ENCODE measurements around the gene CLTA. TPM values are rescaled to one million over a fixed set of nuclear protein-coding genes. Genes with fewer than 3 reads are reported as not detected.

CLTA gene
- total RNA-seq, 5 donors from 2014 or later (not counting 1 experiment from before 2014, with no cell fraction given) = 40.2 to 79.0 (median 70.0) TPM

GRCh38 chr9:36161187-36161586 is 29.5 kb upstream of the CLTA start:
- Histone ChIP-seq H3K36me3 (ENCODE audit: control insufficient read depth in 2 of 2, extremely low read depth in 1 of 2, insufficient read depth in 1 of 2, low read length in 1 of 2) (peaks cover 0 to 17% of the 10 kb centered on the region in 2 donors), H3K27ac (ENCODE audit: low read length) (no peak overlapping the region), H3K9me3 (no peaks in the 10 kb centered on the region), H3K4me1 (ENCODE audit: control insufficient read depth in 1 of 2, extremely low read depth in 1 of 2, insufficient read depth in 2 of 2, low read length in 2 of 2) (peaks cover 0 to 9% of the 10 kb centered on the region in 2 experiments), H3K4me3 (ENCODE audit: control insufficient read depth in 1 of 2, extremely low read depth in 1 of 2, low read length in 1 of 2) (no peak overlapping the region), H3K27me3 (replicated peaks in 1 of 2; ENCODE audit: control insufficient read depth in 2 of 2, extremely low read depth in 1 of 2, insufficient read depth in 2 of 2, low read length in 1 of 2) (no peaks in the 10 kb centered on the region)
- WGBS (ENCODE audit: insufficient coverage) = 93% methylated on average over 2 of the region's 2 CpGs
- H3K4me3 Mint-ChIP-seq = no peak overlapping the region
- no peak for ATAC-seq (replicated peaks in 1 of 4)
- no peak for DNase-seq
- ChIA-PET CTCF (interaction anchor here (0.6 kb wide), 2 partner anchors 9 to 74 kb away, joined by 3 to 4 read pairs; no protein-coding TSS in a partner anchor), POLR2A (interaction anchor here in 1 of 2 donors (0.6 kb wide), 1 partner anchor 9 kb away, joined by 3 read pairs; no protein-coding TSS in a partner anchor)
- peak overlapping the region; percentile 34 to 68 for H3K27ac Mint-ChIP-seq
- H3K36me3 Mint-ChIP-seq = peaks cover 35% of the 10 kb centered on the region
- H3K27me3 Mint-ChIP-seq = no peaks in the 10 kb centered on the region
- H3K9me3 Mint-ChIP-seq = no peaks in the 10 kb centered on the region
- peaks cover 3 to 25% (median 17%) of the 10 kb centered on the region in 3 donors for H3K4me1 Mint-ChIP-seq

- Histone ChIP-seq H3K9me3 (no peaks in the 10 kb centered on the region), H3K27ac (ENCODE audit: low read length) (no peak overlapping the region), H3K27me3 (replicated peaks in 1 of 2; ENCODE audit: control insufficient read depth in 2 of 2, extremely low read depth in 1 of 2, insufficient read depth in 2 of 2, low read length in 1 of 2) (no peaks in the 10 kb centered on the region), H3K4me3 (ENCODE audit: control insufficient read depth in 1 of 2, extremely low read depth in 1 of 2, low read length in 1 of 2) (no peak overlapping the region), H3K4me1 (ENCODE audit: control insufficient read depth in 1 of 2, extremely low read depth in 1 of 2, insufficient read depth in 2 of 2, low read length in 2 of 2) (peaks cover 0 to 17% of the 10 kb centered on the region in 2 experiments), H3K36me3 (ENCODE audit: control insufficient read depth in 2 of 2, extremely low read depth in 1 of 2, insufficient read depth in 1 of 2, low read length in 1 of 2) (peaks cover 0 to 13% of the 10 kb centered on the region in 2 donors)
- Mint-ChIP-seq H3K4me3 (no peak overlapping the region), H3K4me1 (peaks cover 8 to 31% (median 17%) of the 10 kb centered on the region in 3 donors), H3K27me3 (no peaks in the 10 kb centered on the region), H3K36me3 (peaks cover 31% of the 10 kb centered on the region), H3K9me3 (no peaks in the 10 kb centered on the region), H3K27ac (peak overlapping the region in 1 of 2 donors; percentile 34)
- ChIA-PET POLR2A (no interaction called here), CTCF (interaction anchor here in 1 of 2 donors (7.6 kb wide), 1 partner anchor 60 kb away, joined by 87 read pairs; no protein-coding TSS in a partner anchor)
- ATAC-seq (replicated peaks in 1 of 4) = no peak
- no peak for DNase-seq
- 94% methylated on average over 9 of the region's 17 CpGs for WGBS (ENCODE audit: insufficient coverage)
Observed at GRCh38 chr9:36162211-36162738, 28.4 kb upstream of the CLTA start.

- H3K36me3 ChIP-seq (ENCODE audit: control insufficient read depth in 2 of 2, extremely low read depth in 1 of 2, insufficient read depth in 1 of 2, low read length in 1 of 2) = peaks cover 0 to 13% of the 10 kb centered on the region in 2 donors
- ChIA-PET CTCF (interaction anchor here (1.5 to 7.6 kb wide), 3 partner anchors 58 to 61 kb away, joined by 6 to 87 read pairs (median 13); no protein-coding TSS in a partner anchor), POLR2A (interaction anchor here in 1 of 2 donors (0.5 to 0.6 kb wide), 2 partner anchors 55 to 79 kb away, joined by 3 to 10 read pairs; no protein-coding TSS in a partner anchor)
- H3K27ac Mint-ChIP-seq = no peak overlapping the region
- H3K27me3 ChIP-seq (replicated peaks in 1 of 2; ENCODE audit: control insufficient read depth in 2 of 2, extremely low read depth in 1 of 2, insufficient read depth in 2 of 2, low read length in 1 of 2) = no peaks in the 10 kb centered on the region
- ATAC-seq (replicated peaks in 1 of 4) (no peak), DNase-seq (no peak)
- no peaks in the 10 kb centered on the region for H3K27me3 Mint-ChIP-seq
- H3K4me3 Mint-ChIP-seq = no peak overlapping the region
- peaks cover 0 to 17% of the 10 kb centered on the region in 2 experiments for H3K4me1 ChIP-seq (ENCODE audit: control insufficient read depth in 1 of 2, extremely low read depth in 1 of 2, insufficient read depth in 2 of 2, low read length in 2 of 2)
- H3K27ac ChIP-seq (ENCODE audit: low read length) = no peak overlapping the region
- 96% methylated on average over 5 of the region's 9 CpGs for WGBS (ENCODE audit: insufficient coverage)
- H3K9me3 Mint-ChIP-seq = no peaks in the 10 kb centered on the region
- H3K4me1 Mint-ChIP-seq = peaks cover 8 to 31% (median 17%) of the 10 kb centered on the region in 3 donors
- H3K36me3 Mint-ChIP-seq = peaks cover 29% of the 10 kb centered on the region
- H3K4me3 ChIP-seq (ENCODE audit: control insufficient read depth in 1 of 2, extremely low read depth in 1 of 2, low read length in 1 of 2) = no peak overlapping the region
- no peaks in the 10 kb centered on the region for H3K9me3 ChIP-seq
Observed at GRCh38 chr9:36163049-36163785, 27.5 kb upstream of the CLTA start.

GRCh38 chr9:36163786-36164170 is 26.9 kb upstream of the CLTA start:
- Histone ChIP-seq H3K9me3 (no peaks in the 10 kb centered on the region), H3K4me1 (ENCODE audit: control insufficient read depth in 1 of 2, extremely low read depth in 1 of 2, insufficient read depth in 2 of 2, low read length in 2 of 2) (peaks cover 0 to 17% of the 10 kb centered on the region in 2 experiments), H3K36me3 (ENCODE audit: control insufficient read depth in 2 of 2, extremely low read depth in 1 of 2, insufficient read depth in 1 of 2, low read length in 1 of 2) (peaks cover 0 to 13% of the 10 kb centered on the region in 2 donors), H3K4me3 (ENCODE audit: control insufficient read depth in 1 of 2, extremely low read depth in 1 of 2, low read length in 1 of 2) (no peak overlapping the region), H3K27me3 (replicated peaks in 1 of 2; ENCODE audit: control insufficient read depth in 2 of 2, extremely low read depth in 1 of 2, insufficient read depth in 2 of 2, low read length in 1 of 2) (no peaks in the 10 kb centered on the region), H3K27ac (ENCODE audit: low read length) (no peak overlapping the region)
- ChIA-PET CTCF (interaction anchor here (1.5 to 7.6 kb wide), 3 partner anchors 59 to 62 kb away, joined by 6 to 87 read pairs (median 13); no protein-coding TSS in a partner anchor), POLR2A (interaction anchor here in 1 of 2 donors (0.5 kb wide), 1 partner anchor 79 kb away, joined by 10 read pairs; no protein-coding TSS in a partner anchor)
- Mint-ChIP-seq H3K4me3 (no peak overlapping the region), H3K36me3 (peaks cover 25% of the 10 kb centered on the region), H3K27ac (peak overlapping the region; percentile 52 to 54), H3K9me3 (no peaks in the 10 kb centered on the region), H3K27me3 (no peaks in the 10 kb centered on the region), H3K4me1 (peaks cover 8 to 31% (median 17%) of the 10 kb centered on the region in 3 donors)
- no peak for DNase-seq
- no peak for ATAC-seq (replicated peaks in 1 of 4)
- 100% methylated on average over 3 of the region's 4 CpGs for WGBS (ENCODE audit: insufficient coverage)

DNA sequence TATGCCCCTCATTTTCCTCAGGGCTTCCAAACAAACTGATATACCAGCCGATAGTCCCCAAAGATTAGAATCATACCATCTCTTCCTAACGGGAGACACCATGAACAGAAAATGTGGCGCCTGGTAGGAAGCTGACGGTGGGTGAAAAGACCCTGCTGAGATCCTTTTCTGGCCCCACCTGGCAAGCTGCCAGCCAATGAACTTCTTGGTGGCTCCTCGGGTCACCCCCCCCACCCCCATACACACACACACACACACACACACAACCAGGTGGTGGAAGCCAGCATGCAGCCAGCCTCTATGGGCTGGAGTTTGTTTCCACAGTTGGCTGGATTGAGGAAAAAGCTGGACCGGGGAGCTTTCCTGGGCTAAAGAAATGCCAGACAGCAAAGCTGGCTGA is 26.3 kb upstream of the CLTA start:
- ChIA-PET POLR2A (interaction anchor here in 1 of 2 donors (0.6 kb wide), 2 partner anchors 25 to 63 kb away, joined by 3 to 4 read pairs; no protein-coding TSS in a partner anchor), CTCF (interaction anchor here (0.6 to 7.6 kb wide), 5 partner anchors 8 to 63 kb away, joined by 3 to 87 read pairs (median 6); no protein-coding TSS in a partner anchor)
- H3K4me1 Mint-ChIP-seq = peaks cover 8 to 31% (median 17%) of the 10 kb centered on the region in 3 donors
- no peaks in the 10 kb centered on the region for H3K27me3 Mint-ChIP-seq
- Histone ChIP-seq H3K4me1 (ENCODE audit: control insufficient read depth in 1 of 2, extremely low read depth in 1 of 2, insufficient read depth in 2 of 2, low read length in 2 of 2) (peaks cover 0 to 17% of the 10 kb centered on the region in 2 experiments), H3K27me3 (replicated peaks in 1 of 2; ENCODE audit: control insufficient read depth in 2 of 2, extremely low read depth in 1 of 2, insufficient read depth in 2 of 2, low read length in 1 of 2) (no peaks in the 10 kb centered on the region), H3K36me3 (ENCODE audit: control insufficient read depth in 2 of 2, extremely low read depth in 1 of 2, insufficient read depth in 1 of 2, low read length in 1 of 2) (peaks cover 0 to 13% of the 10 kb centered on the region in 2 donors), H3K27ac (ENCODE audit: low read length) (no peak overlapping the region), H3K4me3 (ENCODE audit: control insufficient read depth in 1 of 2, extremely low read depth in 1 of 2, low read length in 1 of 2) (no peak overlapping the region), H3K9me3 (no peaks in the 10 kb centered on the region)
- WGBS (ENCODE audit: insufficient coverage) = 94% methylated on average over 4 of the region's 6 CpGs
- ATAC-seq (replicated peaks in 1 of 4) (no peak), DNase-seq (no peak)
- peaks cover 19% of the 10 kb centered on the region for H3K36me3 Mint-ChIP-seq
- no peak overlapping the region for H3K4me3 Mint-ChIP-seq
- H3K9me3 Mint-ChIP-seq = no peaks in the 10 kb centered on the region
- no peak overlapping the region for H3K27ac Mint-ChIP-seq

DNA sequence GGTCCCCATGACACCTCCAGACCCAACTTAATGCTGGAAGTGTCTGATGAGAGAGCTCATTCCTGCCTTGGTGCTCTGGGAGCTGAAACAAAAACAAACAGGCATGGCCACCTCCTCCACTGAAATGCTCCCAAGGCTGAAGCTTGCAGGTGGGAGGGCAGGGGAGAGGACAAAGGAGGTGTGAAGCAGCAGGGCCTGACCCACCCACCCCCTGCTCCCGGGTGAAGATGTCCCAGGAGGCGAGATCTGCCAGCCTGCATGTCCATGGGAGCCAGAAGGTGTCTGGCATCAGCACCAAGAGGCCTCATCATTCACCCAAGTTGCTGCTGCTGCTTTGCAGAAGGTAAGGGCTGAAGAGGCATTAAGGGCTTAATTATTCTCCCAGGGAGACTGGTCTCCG is 25.7 kb upstream of the CLTA start:
- Histone ChIP-seq H3K36me3 (ENCODE audit: control insufficient read depth in 2 of 2, extremely low read depth in 1 of 2, insufficient read depth in 1 of 2, low read length in 1 of 2) (peaks cover 0 to 8% of the 10 kb centered on the region in 2 donors), H3K27ac (ENCODE audit: low read length) (no peak overlapping the region), H3K9me3 (no peaks in the 10 kb centered on the region), H3K4me1 (ENCODE audit: control insufficient read depth in 1 of 2, extremely low read depth in 1 of 2, insufficient read depth in 2 of 2, low read length in 2 of 2) (peaks cover 0 to 17% of the 10 kb centered on the region in 2 experiments), H3K27me3 (replicated peaks in 1 of 2; ENCODE audit: control insufficient read depth in 2 of 2, extremely low read depth in 1 of 2, insufficient read depth in 2 of 2, low read length in 1 of 2) (no peaks in the 10 kb centered on the region), H3K4me3 (ENCODE audit: control insufficient read depth in 1 of 2, extremely low read depth in 1 of 2, low read length in 1 of 2) (no peak overlapping the region)
- Mint-ChIP-seq H3K27me3 (no peaks in the 10 kb centered on the region), H3K9me3 (no peaks in the 10 kb centered on the region), H3K4me3 (peak overlapping the region in 2 of 3 donors; percentile 21 to 67), H3K36me3 (peaks cover 17% of the 10 kb centered on the region), H3K4me1 (peaks cover 8 to 31% (median 17%) of the 10 kb centered on the region in 3 donors), H3K27ac (peak overlapping the region in 1 of 2 donors; percentile 46)
- ChIA-PET POLR2A (no interaction called here), CTCF (interaction anchor here (0.6 to 7.6 kb wide), 6 partner anchors 9 to 91 kb away, joined by 3 to 87 read pairs (median 6); no protein-coding TSS in a partner anchor)
- no peak for DNase-seq
- 90% methylated on average over 2 of the region's 3 CpGs for WGBS (ENCODE audit: insufficient coverage)
- ATAC-seq (replicated peaks in 1 of 4) = no peak

Data from T-cell (primary cell).